ENCODE results near the gene UNC5C.

DNA sequence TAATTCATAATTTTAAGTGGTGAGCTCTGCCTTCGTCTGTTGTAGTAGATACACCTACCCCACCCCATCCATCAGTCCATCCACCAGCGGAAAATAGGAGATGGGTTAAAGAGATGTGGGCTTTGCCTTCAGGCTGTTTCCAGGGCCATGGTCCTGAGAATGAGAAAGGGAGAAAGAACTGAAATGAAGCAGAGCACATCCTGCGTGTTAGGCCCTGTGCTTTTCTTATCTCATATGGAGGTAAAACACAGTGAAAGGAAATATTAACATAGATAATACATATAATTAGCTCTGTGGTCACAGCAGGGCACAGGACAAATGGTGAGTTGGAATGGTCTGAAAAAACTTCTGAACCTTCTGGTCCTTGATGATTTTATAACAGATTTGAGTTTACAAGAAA, 397.5 kb downstream of the UNC5C start:
- no peak for TF ChIP-seq CTCF (IDR thresholded peaks at IDR 0.05)
- TF ChIP-seq POLR2A (IDR thresholded peaks at IDR 0.05), result no peak
